Spleen (tissue), 11 donors: ENCODE results near the gene AK9. TPM values are rescaled to one million over a fixed set of nuclear protein-coding genes. Genes with fewer than 3 reads are reported as not detected.

ENCODE experiments used
- DNase-seq: peaks from one replicate; pipeline ENCODE4 v3.0.0-alpha.2; 2020
- H3K27ac ChIP-seq, 8 donors: fragments of 200-600 bp; sonication (generic) in 7 of 8; 1 replicate in 4 of 8; 2 replicates in 4 of 8; pipeline versions ENCODE4 v1.5.0 to v1.8.0; 2016 to 2021; ENCODE audit warnings: inconsistent platforms in 4 of 8, mild to moderate bottlenecking in 4 of 8, moderate library complexity in 1 of 8
- H3K27me3 ChIP-seq, 7 donors: fragments of 200-600 bp; sonication (generic) in 6 of 7; replicated peaks in 1 of 7; 1 replicate in 4 of 7; 2 replicates in 3 of 7; pipeline versions ENCODE4 v1.5.0 to v1.8.0; 2016 to 2021; ENCODE audit warnings: inconsistent platforms in 3 of 7, mild to moderate bottlenecking in 1 of 7
- H3K36me3 ChIP-seq, 6 donors: fragments of 200-600 bp; sonication (generic) in 5 of 6; 1 replicate in 4 of 6; 2 replicates in 2 of 6; pipeline versions ENCODE4 v1.5.0 to v1.8.0; 2016 to 2021; ENCODE audit warnings: inconsistent platforms in 2 of 6
- H3K4me1 ChIP-seq, 6 donors: fragments of 200-600 bp; sonication (generic) in 5 of 6; 1 replicate in 3 of 6; 2 replicates in 3 of 6; pipeline versions ENCODE4 v1.5.0 to v1.8.0; 2016 to 2021; ENCODE audit warnings: inconsistent platforms in 3 of 6
- H3K4me3 ChIP-seq, 8 donors: fragments of 200-600 bp; sonication (generic) in 7 of 8; 1 replicate in 4 of 8; 2 replicates in 4 of 8; pipeline versions ENCODE4 v1.5.0 to v1.8.0; 2016 to 2021; ENCODE audit warnings: inconsistent platforms in 4 of 8, mild to moderate bottlenecking in 4 of 8, moderate library complexity in 2 of 8
- H3K9me3 ChIP-seq, 8 donors: fragments of 200-600 bp; sonication (generic) in 7 of 8; 1 replicate in 4 of 8; 2 replicates in 4 of 8; pipeline versions ENCODE4 v1.5.0 to v1.8.0; 2016 to 2021; ENCODE audit warnings: inconsistent platforms in 4 of 8
- CTCF ChIP-seq, 11 experiments: fragments of 200-600 bp in 7 of 11; fragments of 450-650 bp in 4 of 11; sonication (generic) in 4 of 11; IDR thresholded peaks in 8 of 11; conservative IDR thresholded peaks in 3 of 11; 1 replicate in 7 of 11; 2 replicates in 4 of 11; pipeline versions ENCODE4 v1.4.0 to v1.8.0; 2016 to 2021; ENCODE audit warnings: antibody characterized with exemption in 11 of 11, inconsistent platforms in 4 of 11, mild to moderate bottlenecking in 1 of 11
- POLR2A ChIP-seq, 3 donors: fragments of 450-650 bp; IDR thresholded peaks; one replicate each; pipeline ENCODE4 v1.5.1; 2017; ENCODE audit warnings: antibody characterized with exemption in 3 of 3, mild to moderate bottlenecking in 1 of 3
- POLR2AphosphoS5 ChIP-seq, 3 donors: sonication (generic); formaldehyde crosslinking; IDR thresholded peaks; one replicate each; pipeline ENCODE4 v1.5.1; 2017; ENCODE audit warnings: antibody characterized with exemption in 3 of 3
- WGBS, 5 donors: extraction: QIAGEN DNeasy Blood & Tissue Kit in 3 of 5; methylation state at CpG; one replicate each; pipeline versions ENCODE4 v1.1.5 to v1.1.7; 2013 to 2018; 5-methylcytosine and 5-hydroxymethylcytosine counted together
- intact Hi-C: fragments of 100-400 bp; cut with DNase I; formaldehyde crosslinking; loops from one replicate; pipeline ENCODE4 v1.15.0; 2023; ENCODE audit warnings: low total_unique reads
- polyA plus RNA-seq, 3 donors: library from polyadenylated mRNA; stranded (reverse); fragments of 200-250 nt; gene quantifications; one replicate each; pipeline ENCODE4 v1.2.1, GENCODE V29; 2013
- total RNA-seq, 7 donors: library from RNA; depleted of rRNA in 3 of 7; stranded (reverse); fragments of >200 nt in 3 of 7; fragmentation: NEBNext Ultra II Directional in 4 of 7; extraction: Animal tissue kit (Norgen Biotek cat#: 25700) in 4 of 7; gene quantifications; one replicate each; pipeline versions ENCODE4 v1.1.0 to v1.2.1, GENCODE V29; 2016 to 2021
- donor health status: healthy with polysubstance abuse.
- donor health status: DM: no; HTN: no; CAD: no; lungs with moderate emphysema.
- donor health status: DM: no; HTN: no; CAD: no.
- donor health status: Bipolar disorder and iron deficiency.
- donor health status: healthy.
- donor health status: DM: no; HTN: no; CAD: no.
- donor health status: DM: yes; HTN: yes; CAD: no.

The AK9 gene
- total and polyA plus RNA-seq, 10 donors: 3.8 to 24.9 (median 11.5) TPM

GRCh38 chr6:109514946-109515345 lies 176.1 kb downstream of the AK9 start:
- TF ChIP-seq POLR2A (IDR thresholded peaks at IDR 0.05) (no peak), CTCF (IDR thresholded peaks at IDR 0.05 in 8 of 11, conservative IDR thresholded peaks at IDR 0.05 in 3 of 11) (no peak), POLR2AphosphoS5 (IDR thresholded peaks at IDR 0.05) (no peak)
- DNase-seq: no peak
- 83 to 93% (median 91%) methylated on average over 3 of the region's 3 CpGs for WGBS, 5 donors

GRCh38 chr6:109513571-109514071 lies 177.4 kb downstream of the AK9 start:
- H3K4me1 ChIP-seq: peaks cover 0 to 17% (median 4%) of the 10 kb centered on the region in 6 donors
- no peak for DNase-seq
- no peak for TF ChIP-seq POLR2A (IDR thresholded peaks at IDR 0.05)
- TF ChIP-seq CTCF (IDR thresholded peaks at IDR 0.05 in 8 of 11, conservative IDR thresholded peaks at IDR 0.05 in 3 of 11): no peak
- no peak for TF ChIP-seq POLR2AphosphoS5 (IDR thresholded peaks at IDR 0.05)
- H3K9me3 ChIP-seq: peaks cover 0 to 4% (median 0%) of the 10 kb centered on the region in 8 donors
- intact Hi-C loops: no loop called here
- 67 to 98% (median 84%) methylated on average over 2 of the region's 2 CpGs for whole genome bisulfite sequencing, 5 donors
- H3K27me3 ChIP-seq: no peaks in the 10 kb centered on the region
- no peak overlapping the region for H3K27ac ChIP-seq
- no peaks in the 10 kb centered on the region for H3K36me3 ChIP-seq
- no peak overlapping the region for H3K4me3 ChIP-seq

More at GRCh38 chr6:109514946-109515345, 176.1 kb downstream of the AK9 start:
- Histone ChIP-seq H3K36me3 (no peaks in the 10 kb centered on the region), H3K9me3 (peaks cover 0 to 9% (median 0%) of the 10 kb centered on the region in 8 donors), H3K27me3 (no peaks in the 10 kb centered on the region), H3K27ac (no peak overlapping the region), H3K4me1 (peaks cover 0 to 17% (median 4%) of the 10 kb centered on the region in 6 donors), H3K4me3 (no peak overlapping the region)
- intact Hi-C loops: no loop called here

GRCh38 chr6:109512271-109512817 lies 178.7 kb downstream of the AK9 start:
- intact Hi-C loops: no loop called here
- DNase-seq: no peak
- 86 to 94% (median 93%) methylated on average over 2 of the region's 2 CpGs for WGBS, 5 donors
- Histone ChIP-seq H3K27ac (no peak overlapping the region), H3K4me1 (peaks cover 0 to 17% (median 4%) of the 10 kb centered on the region in 6 donors), H3K27me3 (no peaks in the 10 kb centered on the region), H3K9me3 (peaks cover 0 to 4% (median 0%) of the 10 kb centered on the region in 8 donors), H3K36me3 (no peaks in the 10 kb centered on the region), H3K4me3 (no peak overlapping the region)
- TF ChIP-seq CTCF (IDR thresholded peaks at IDR 0.05 in 8 of 11, conservative IDR thresholded peaks at IDR 0.05 in 3 of 11) (no peak), POLR2A (IDR thresholded peaks at IDR 0.05) (no peak), POLR2AphosphoS5 (IDR thresholded peaks at IDR 0.05) (no peak)

GRCh38 chr6:109511832-109512231 lies 179.2 kb downstream of the AK9 start:
- intact Hi-C loops: no loop called here
- H3K27ac ChIP-seq: no peak overlapping the region
- WGBS, 5 donors: 85 to 96% (median 92%) methylated on average over 2 of the region's 2 CpGs
- no peak overlapping the region for H3K4me3 ChIP-seq
- H3K27me3 ChIP-seq: no peaks in the 10 kb centered on the region
- peaks cover 0 to 15% (median 4%) of the 10 kb centered on the region in 6 donors for H3K4me1 ChIP-seq
- TF ChIP-seq POLR2A (IDR thresholded peaks at IDR 0.05): no peak
- no peak for TF ChIP-seq CTCF (IDR thresholded peaks at IDR 0.05 in 8 of 11, conservative IDR thresholded peaks at IDR 0.05 in 3 of 11)
- TF ChIP-seq POLR2AphosphoS5 (IDR thresholded peaks at IDR 0.05): no peak
- peaks cover 0 to 4% (median 0%) of the 10 kb centered on the region in 8 donors for H3K9me3 ChIP-seq
- DNase-seq: no peak
- H3K36me3 ChIP-seq: no peaks in the 10 kb centered on the region
